HTR-8/SVneo (cell line): ENCODE results near the gene PPP2R3A.
A peak's percentile ranks its signal among the peaks of the same experiment; 100 is the strongest.
"Not testable (repeated sequence)": the region's sequence is repeated elsewhere in the genome, so short reads cannot be mapped to it uniquely, and the experiment has no call there.

Experiments
- DNase-seq: peaks from one replicate; pipeline ENCODE4 v3.0.0; 2011; ENCODE audit warnings: low spot score, mixed read lengths; ENCODE audit not compliant: insufficient read length
- FAIRE-seq: peaks from 2 replicates; lab custom pipeline; 2011; peaks lifted over from hg19 to GRCh38; lab: Jason Lieb, UNC

PPP2R3A gene

DNA sequence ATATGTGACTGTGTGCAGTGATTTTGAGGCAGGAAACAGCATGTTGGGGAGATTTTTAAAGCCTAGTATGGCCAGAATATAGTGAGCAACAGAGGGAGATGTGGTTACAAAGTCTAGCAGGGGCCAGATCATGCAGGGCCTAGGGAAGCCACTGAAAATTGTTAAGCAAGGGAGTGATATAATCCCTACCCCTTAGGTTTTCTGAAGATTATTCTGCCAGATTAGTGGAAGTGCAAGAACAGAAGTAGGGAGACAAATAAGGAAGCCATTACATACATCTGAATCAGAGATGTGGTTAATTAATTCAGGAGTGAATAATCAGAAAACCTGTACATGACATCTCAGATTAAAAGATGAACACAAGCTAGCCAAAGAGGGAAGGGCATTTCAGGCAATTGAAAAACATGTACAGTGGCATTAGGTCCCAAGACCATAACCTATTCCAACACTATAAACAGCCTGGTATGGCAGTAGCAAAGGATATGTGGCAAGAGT is 175.8 kb downstream of the PPP2R3A start:
- no peak for DNase-seq
- no peak for FAIRE-seq

DNA sequence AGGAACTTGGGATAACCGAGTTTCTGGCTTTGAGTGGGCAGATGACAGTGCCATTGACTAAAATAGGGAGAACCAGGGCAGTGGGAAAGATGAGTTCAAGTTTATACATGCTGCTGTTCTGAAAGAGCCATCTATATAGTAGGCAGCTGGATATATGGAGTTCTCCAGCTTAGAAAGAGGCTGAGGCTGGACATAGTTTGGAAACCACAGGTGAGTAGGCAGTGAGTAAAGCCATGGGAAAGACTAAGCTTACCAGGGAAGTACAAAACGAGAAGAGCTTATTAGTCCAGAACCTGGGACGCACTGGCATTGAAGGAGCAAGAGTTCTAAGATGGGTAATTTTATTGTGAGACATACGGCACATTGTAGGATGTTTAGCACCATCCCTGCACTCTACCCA is 176.4 kb downstream of the PPP2R3A start:
- FAIRE-seq (peak; percentile 49), DNase-seq (no peak)

DNA sequence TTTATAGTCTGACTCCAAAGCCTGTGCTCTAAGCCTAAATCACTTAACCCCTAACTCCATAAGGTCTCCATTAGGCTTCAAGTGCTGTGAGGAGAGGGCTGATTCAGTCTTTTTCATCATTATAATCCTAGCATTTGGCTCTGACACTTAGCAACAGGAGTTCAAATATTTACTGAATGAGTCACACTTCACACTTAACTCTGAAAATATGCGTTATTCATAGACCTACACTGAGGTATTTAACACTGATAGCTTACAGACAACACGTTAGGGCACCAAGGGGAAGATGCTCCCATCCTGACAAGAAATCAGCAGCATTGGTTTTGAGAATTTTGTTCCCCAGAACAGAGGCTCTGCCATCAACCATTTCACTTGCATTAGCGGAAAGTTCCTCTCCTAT is 177.1 kb downstream of the PPP2R3A start:
- peak; percentile 79 for FAIRE-seq
- peak; percentile 56 for DNase-seq

DNA sequence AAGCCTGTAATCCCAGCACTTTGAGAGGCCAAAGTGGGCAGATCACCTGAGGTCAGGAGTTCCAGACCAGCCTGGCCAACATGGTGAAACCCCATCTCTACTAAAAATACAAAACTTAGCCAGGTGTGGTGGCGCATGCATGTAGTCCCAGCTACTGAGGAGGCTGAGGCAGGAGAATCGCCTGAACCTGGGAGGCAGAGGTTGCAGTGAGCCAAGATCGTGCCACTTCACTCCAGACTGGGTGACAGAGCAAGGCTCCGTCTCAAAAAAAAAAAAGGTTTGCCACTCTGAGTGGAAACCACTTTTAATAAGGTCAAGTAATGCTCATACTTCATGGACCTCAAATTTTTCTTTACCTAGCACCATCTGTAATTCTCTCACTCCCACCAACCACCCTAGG is 178.9 kb downstream of the PPP2R3A start:
- not testable (repeated sequence) for DNase-seq, FAIRE-seq

- FAIRE-seq (no peak), DNase-seq (no peak)
Observed at GRCh38 chr3:136146981-136147729, 181.6 kb downstream of the PPP2R3A start.

DNA sequence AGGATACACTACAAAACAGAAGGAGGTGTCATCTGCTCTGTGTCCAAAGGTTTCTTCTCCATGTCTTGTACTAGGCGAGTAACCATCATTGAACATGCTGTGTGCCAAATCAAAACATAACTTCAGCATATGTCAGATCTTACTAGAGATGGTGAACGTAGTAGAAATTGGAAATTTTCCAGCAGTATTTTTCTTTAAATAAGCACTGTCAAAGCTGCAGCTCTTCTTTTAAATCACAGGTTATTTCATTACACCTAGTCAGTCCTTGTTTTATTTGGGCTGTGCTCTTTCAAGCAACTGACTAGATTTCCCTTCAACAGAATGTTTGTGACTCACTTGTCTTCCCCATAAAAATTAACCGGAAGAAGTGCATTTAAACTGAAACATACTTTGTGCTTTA is 184.1 kb downstream of the PPP2R3A start:
- DNase-seq (no peak), FAIRE-seq (no peak)

DNA sequence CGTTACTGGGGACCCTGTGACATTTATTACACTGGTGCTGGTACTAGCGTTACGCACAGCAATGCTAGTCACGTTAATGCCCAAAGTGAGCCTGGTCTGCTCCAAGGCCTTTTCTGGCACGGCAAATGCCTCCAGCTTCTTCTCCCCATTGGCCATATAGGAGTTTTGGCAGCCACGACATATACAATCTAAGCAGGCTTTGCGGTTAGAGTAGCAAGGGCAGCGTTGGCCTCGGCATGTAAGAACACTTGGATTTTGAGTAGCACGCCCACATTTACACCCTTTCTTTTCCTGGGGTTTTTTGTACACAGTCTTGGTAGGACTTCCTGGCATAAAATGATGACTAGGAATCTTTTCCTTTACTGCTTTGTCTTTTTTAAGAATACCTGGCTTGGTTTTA is 185.7 kb downstream of the PPP2R3A start:
- DNase-seq (no peak), FAIRE-seq (no peak)

DNA sequence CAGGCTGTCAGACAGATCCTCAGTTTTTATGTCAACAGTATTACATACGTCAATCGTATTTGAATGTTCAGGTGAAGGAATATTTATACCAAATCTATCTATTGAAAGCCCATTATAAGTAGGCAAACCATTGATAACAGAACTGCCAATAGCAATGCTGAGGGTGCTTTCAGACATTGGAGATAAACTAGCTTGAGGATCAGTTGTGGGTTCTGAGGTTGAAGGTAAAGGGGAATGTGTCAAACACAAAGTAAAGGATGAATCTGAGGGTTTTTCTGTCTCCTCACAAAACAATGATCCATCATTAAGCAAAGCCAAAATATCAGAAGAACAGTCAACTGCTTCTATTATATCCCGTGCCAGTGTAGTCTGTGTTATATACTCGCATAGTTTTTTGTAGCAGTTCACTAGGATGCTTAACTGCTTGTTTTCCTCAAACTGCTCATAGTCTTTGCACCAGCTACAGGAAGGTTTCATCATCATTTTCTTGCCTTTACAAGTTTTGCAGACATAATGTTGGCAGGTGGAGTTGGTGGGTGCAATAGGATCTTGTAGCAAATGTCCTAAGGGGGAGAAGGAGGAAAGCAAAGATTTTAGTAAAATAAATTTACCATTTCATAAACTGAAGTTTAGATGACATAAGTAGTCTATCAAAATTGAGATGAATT is 186.8 kb downstream of the PPP2R3A start:
- FAIRE-seq: no peak
- no peak for DNase-seq

GRCh38 chr3:136152963-136153362 is 187.4 kb downstream of the PPP2R3A start:
- DNase-seq: no peak

DNA sequence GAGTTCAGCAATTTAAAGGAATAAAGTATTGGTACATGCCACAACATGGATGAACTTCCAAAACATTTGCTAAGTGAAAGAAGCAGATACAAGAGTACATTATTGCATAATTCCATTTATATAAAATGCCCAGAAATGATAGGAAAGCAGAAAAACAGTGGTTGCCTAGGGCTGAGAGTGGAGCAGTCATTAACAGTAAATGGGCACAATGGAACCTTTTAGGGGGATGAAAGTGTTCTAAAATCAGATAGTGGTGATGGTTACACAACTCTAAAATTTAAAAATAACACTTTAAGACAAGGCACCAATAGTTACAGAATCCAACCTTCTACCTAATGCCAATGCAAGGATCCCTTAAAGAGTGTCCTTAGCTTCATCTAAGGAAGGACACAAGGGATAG is 196.0 kb downstream of the PPP2R3A start:
- no peak for DNase-seq

More at GRCh38 chr3:136152963-136153362, 187.4 kb downstream of the PPP2R3A start:
- FAIRE-seq: no peak

DNA sequence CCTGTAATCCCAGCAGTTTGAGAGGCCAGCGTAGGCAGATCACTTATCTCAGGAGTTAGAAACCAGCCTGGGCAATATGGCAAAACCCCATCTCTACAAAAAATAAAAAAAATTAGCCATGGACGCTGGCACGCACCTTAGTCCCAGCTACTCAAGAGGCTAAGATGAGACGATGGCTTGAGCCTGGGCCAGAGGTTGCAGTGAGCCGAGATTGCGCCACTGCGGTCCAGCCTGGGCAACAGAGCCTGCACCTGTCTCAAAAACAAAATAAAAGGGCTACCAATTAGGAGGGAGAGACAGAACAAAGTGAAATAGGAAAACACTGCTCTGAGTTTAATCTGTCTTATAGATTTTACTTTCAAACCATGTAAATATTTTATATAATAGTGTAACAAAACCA is 196.8 kb downstream of the PPP2R3A start:
- DNase-seq (no peak), FAIRE-seq (no peak)

More for the DNA sequence above, 196.0 kb downstream of the PPP2R3A start:
- FAIRE-seq: no peak

- DNase-seq, FAIRE-seq: not testable (repeated sequence)
Observed at GRCh38 chr3:136163607-136164006, 198.1 kb downstream of the PPP2R3A start.

DNA sequence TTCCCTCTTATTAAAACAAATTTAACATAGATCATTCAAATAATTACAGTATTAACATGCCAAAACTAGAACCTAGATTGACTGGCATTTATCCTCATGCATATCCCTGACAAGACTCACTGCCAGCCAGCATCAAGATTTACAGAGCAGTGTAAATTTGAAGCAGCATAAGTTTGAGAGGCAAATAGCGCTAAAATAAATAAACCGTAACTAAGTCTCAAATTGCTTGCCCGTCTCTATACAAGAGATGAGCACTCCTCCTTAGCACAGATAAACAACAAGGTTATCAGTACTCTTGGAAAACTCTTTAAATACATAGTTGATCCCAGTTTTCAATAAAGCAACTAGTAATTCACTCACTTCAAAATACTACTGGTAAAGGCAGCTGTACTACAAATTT is 201.0 kb downstream of the PPP2R3A start:
- FAIRE-seq: no peak
- no peak for DNase-seq

GRCh38 chr3:136168236-136168635 is 202.7 kb downstream of the PPP2R3A start:
- DNase-seq, FAIRE-seq: not testable (repeated sequence)

DNA sequence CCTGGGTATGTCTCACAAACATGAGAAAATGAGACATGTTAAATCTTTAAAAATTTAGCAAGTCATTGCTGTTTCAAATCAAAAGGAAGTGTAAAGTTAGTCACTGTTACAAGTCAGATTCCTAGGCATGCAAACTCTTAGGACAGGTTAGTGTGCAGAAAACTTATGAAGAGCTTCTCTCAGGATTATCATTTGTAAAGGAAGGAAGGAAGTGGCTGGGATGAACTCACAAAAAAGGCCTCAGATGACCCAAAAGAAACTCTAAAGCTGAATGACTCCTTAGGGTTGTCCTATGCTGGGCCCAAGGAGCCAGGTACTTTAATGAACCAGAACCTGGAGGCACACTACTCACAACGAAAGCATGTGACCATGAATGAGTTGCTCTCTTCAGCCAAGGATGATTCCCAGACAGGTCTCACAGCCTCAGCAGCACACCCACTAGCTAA is 205.6 kb downstream of the PPP2R3A start:
- DNase-seq (no peak), FAIRE-seq (no peak)

- no peak for FAIRE-seq
Observed at GRCh38 chr3:136173939-136174490, 208.5 kb downstream of the PPP2R3A start.

DNA sequence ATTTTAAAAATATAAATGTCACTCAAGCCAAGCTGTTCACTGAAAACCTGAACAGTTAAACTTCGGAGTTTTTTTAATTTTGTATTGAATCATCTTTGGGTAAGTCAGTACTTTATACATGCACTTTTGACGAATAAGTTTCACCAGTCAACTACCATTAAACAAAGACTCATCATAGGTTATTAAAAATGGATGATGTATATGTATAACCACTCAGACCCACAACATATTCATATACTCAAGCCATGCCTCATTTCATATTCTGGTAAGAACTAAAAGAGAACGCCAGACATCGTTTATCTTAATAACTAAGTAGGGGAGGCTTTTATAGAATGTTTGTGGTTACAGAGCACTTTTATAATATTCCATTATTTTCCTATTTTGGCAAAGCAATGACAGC is 212.3 kb downstream of the PPP2R3A start:
- DNase-seq (no peak), FAIRE-seq (no peak)

More at GRCh38 chr3:136173939-136174490, 208.5 kb downstream of the PPP2R3A start:
- DNase-seq: no peak

DNA sequence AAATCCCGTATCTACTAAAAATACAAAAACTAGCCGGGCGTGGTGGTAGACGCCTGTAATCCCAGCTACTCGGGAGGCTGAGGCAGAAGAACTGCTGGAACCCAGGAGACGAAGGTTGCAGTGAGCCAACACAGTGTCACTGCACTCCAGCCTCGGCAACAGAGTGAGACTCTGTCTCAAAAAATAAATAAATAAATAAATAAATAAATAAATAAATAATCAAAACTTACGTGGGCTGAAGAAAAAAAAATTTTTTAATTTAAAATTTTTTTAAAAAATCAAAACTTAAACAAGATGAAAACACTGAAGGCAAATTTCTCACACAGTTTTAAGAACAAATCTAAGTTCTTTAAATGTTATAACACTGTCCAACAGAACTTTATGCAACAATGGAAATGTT is 216.2 kb downstream of the PPP2R3A start:
- no peak for FAIRE-seq
- DNase-seq: no peak

GRCh38 chr3:136184703-136185102 is 219.2 kb downstream of the PPP2R3A start:
- FAIRE-seq: no peak
- no peak for DNase-seq

GRCh38 chr3:136186344-136186743 is 220.8 kb downstream of the PPP2R3A start:
- no peak for FAIRE-seq
- no peak for DNase-seq

GRCh38 chr3:136186846-136187245 is 221.3 kb downstream of the PPP2R3A start:
- FAIRE-seq: no peak

More at GRCh38 chr3:136186846-136187245, 221.3 kb downstream of the PPP2R3A start:
- DNase-seq: no peak
